Stimulated activated CD4-positive, alpha-beta T cell treated with anti-CD3 and anti-CD28 coated beads, Interleukin-15, amount 100 ng/mL, for 48 hours (primary cell): ENCODE data around the gene TBC1D25.

Experiments used
- DNase-seq, 2 donors: peaks; one replicate each; pipeline ENCODE4 v3.0.0-alpha.2; 2020; ENCODE audit warnings: low read depth in 2 of 2

TBC1D25 gene

DNA sequence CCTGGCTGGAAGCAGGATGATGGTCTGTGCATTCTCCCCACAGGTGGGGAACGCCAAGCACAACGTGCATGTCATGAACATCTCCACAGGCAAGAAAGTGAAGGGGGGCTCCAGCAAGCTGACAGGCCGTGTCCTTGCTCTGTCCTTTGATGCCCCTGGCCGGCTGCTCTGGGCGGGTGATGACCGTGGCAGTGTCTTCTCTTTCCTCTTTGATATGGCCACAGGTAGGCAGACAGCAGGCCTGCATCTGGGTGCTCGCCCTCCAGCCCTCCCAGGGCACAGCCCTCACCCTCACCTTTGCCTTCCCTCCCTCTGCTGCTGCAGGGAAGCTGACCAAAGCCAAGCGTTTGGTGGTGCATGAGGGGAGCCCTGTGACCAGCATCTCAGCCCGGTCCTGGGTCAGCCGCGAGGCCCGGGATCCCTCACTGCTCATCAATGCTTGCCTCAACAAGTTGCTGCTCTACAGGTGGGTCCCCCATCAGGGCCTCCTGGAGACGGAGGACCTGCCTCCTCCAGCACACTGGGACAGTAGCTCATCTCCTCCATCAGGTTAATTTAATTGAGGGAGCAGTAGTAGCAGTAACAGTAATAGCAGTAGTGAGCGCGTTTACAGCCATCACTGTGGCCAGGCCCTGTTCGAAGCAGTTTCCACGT is 62.4 kb downstream of the TBC1D25 start:
- no peak for DNase-seq

DNA sequence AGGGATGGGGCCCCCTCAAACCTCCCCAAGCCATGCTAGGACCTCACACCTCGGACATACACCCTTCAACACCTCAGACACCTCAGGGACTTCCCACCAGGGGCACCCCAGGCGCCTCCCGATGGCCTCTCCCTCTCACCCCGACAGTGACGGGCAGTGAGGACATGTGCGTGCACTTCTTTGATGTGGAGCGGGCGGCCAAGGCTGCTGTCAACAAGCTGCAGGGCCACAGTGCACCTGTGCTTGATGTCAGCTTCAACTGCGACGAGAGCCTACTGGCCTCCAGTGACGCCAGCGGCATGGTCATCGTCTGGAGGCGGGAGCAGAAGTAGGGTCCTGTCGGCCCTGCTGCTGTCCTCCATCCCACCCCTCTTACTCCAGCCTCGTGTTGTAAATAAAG is 65.2 kb downstream of the TBC1D25 start:
- no peak for DNase-seq

DNA sequence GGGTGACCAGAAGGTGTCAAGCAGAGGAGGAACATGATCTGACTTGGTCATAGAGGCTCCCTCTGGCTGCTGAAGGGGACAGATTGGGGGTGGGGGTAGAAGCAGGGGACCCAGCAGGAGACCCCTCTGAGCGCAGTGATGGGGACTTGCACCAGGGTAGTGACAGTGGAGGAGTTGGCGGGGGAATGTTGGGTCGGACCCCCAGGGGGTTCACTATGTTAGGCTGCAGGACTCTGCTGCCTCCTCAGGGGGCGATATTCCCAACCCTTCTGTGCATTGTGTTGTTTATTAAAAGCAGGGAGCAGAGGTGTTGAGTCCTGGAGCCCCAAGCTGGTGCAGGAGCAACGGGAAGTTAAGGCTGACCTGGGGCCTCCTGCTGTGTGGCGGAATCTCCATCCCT is 66.6 kb downstream of the TBC1D25 start:
- no peak for DNase-seq

DNA sequence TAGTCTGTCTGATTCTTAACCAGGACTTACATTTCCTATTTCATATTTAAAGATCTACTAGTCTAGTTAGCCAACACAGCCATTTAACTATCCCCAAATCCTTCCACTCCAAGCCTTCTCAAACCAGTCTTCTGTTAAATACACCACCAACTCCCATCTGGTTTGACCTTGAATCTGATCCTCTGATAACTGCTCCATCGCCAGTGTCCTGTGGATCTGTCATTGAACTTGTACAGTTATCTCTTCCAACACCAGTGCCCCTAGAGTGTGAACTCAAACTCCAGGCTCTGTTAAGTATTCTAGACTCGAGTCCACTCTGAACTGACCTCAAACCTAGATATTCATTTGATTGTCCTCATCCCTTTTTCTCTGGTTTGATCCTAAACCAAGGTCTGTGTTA is 72.2 kb downstream of the TBC1D25 start:
- DNase-seq: no peak
